ENCODE data around the gene CEP112. TPM values are rescaled to one million over a fixed set of nuclear protein-coding genes. Genes with fewer than 3 reads are reported as not detected.

The CEP112 gene
- polyA plus RNA-seq, 2 donors = 1.6 to 3.1 TPM

DNA sequence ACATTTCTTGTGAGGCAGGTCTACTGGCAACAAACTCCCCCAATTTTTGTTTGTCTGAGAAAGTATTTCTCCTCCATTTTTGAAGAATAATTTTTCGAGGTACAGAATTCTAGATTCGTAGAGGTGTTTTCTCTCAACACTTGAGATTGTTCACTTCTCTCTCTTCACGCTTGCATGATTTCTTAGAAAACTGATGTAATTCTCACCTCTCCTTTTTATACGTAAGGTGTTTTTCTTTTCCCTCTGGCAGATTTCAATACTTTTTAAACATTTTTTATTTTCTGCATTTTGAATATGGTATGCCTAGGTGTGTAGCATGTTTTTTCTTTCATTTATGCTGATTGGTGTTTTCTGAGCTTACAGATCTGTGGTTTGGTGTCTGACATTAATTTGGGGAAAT, 429.0 kb downstream of the CEP112 start:
- 89 to 93% methylated on average over 4 of the region's 4 CpGs for WGBS, 2 donors
- Histone ChIP-seq H3K4me1 (ENCODE audit: control insufficient read depth in 2 of 2, insufficient read depth in 2 of 2, low read length in 1 of 2) (no peaks in the 10 kb centered on the region), H3K36me3 (ENCODE audit: control insufficient read depth in 2 of 2, insufficient read depth in 2 of 2, low read length in 1 of 2) (no peaks in the 10 kb centered on the region), H3K27me3 (ENCODE audit: control insufficient read depth in 1 of 2, insufficient read depth in 2 of 2, low read length in 2 of 2) (no peaks in the 10 kb centered on the region), H3K4me3 (ENCODE audit: low read depth in 1 of 2, low read length in 2 of 2) (no peak overlapping the region), H3K9me3 (ENCODE audit: control insufficient read depth in 2 of 2, insufficient read depth in 1 of 2, low read depth in 1 of 2, low read length in 1 of 2) (no peaks in the 10 kb centered on the region), H3K27ac (ENCODE audit: low read depth in 2 of 2, low read length in 1 of 2) (no peak overlapping the region)

DNA sequence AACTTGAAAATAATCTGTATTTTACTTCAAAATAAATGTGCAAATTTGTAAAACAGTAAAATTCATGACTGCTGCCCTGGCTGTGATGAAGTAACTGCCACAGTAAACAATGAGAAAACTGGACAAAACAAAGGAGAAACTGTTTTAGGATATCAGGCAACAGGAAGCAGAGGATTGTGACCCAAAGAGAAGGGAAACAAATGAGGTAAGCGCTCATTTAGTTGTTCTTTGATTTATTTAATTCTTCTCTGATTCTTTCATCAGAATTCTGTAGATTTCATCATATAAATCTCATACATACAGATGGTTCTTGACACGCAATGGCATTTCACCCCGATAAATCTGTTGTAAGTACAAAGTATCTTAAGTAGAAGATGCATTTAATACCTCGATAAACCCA, 432.4 kb downstream of the CEP112 start:
- H3K27ac ChIP-seq (ENCODE audit: low read depth in 2 of 2, low read length in 1 of 2) = no peak overlapping the region
- WGBS, 2 donors = 93 to 97% methylated on average over 4 of the region's 4 CpGs
- no peaks in the 10 kb centered on the region for H3K4me1 ChIP-seq (ENCODE audit: control insufficient read depth in 2 of 2, insufficient read depth in 2 of 2, low read length in 1 of 2)
- no peaks in the 10 kb centered on the region for H3K36me3 ChIP-seq (ENCODE audit: control insufficient read depth in 2 of 2, insufficient read depth in 2 of 2, low read length in 1 of 2)
- no peaks in the 10 kb centered on the region for H3K9me3 ChIP-seq (ENCODE audit: control insufficient read depth in 2 of 2, insufficient read depth in 1 of 2, low read depth in 1 of 2, low read length in 1 of 2)
- no peak overlapping the region for H3K4me3 ChIP-seq (ENCODE audit: low read depth in 1 of 2, low read length in 2 of 2)
- no peaks in the 10 kb centered on the region for H3K27me3 ChIP-seq (ENCODE audit: control insufficient read depth in 1 of 2, insufficient read depth in 2 of 2, low read length in 2 of 2)

DNA sequence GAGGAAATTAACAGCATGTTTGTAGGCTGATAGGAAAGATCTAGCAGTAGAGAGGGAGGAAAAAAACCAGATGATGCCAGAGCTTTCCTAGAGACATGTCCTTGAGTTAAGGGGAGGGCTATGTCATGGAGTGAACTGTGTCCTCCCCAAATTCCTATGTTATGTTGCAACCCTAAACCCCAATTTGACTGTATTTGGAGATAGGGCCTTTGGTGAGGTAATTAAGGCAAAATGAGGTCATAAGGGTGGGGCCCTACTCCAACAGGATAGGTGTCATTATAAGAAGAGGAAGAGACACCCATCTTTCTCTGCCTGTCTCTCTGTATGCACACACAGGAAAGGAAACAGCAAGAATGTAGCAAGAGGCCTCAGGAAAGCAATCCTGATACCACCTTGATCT, 435.2 kb downstream of the CEP112 start:
- Histone ChIP-seq H3K36me3 (ENCODE audit: control insufficient read depth in 2 of 2, insufficient read depth in 2 of 2, low read length in 1 of 2) (no peaks in the 10 kb centered on the region), H3K27ac (ENCODE audit: low read depth in 2 of 2, low read length in 1 of 2) (no peak overlapping the region)

DNA sequence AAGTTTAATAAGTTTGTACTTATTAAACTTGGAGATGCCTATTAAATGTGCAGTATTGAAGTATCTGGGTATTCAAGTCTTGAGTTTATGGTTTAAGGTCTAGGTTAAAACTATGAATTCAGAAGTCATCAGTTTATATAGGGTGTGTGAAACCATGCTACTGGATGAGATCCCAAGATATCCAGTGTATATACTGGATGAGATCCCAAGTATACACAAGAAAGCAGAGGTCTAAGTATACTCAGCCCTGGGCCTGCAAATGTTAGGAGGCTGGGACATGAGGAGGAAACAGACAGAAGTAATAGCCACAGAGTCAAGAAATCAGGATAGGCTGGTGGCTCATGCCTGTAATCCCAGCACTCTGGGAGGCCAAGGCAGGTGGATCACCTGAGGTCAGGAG, 436.1 kb downstream of the CEP112 start:
- Histone ChIP-seq H3K4me1 (ENCODE audit: control insufficient read depth in 2 of 2, insufficient read depth in 2 of 2, low read length in 1 of 2) (no peaks in the 10 kb centered on the region), H3K27ac (ENCODE audit: low read depth in 2 of 2, low read length in 1 of 2) (no peak overlapping the region), H3K4me3 (ENCODE audit: low read depth in 1 of 2, low read length in 2 of 2) (no peak overlapping the region), H3K9me3 (ENCODE audit: control insufficient read depth in 2 of 2, insufficient read depth in 1 of 2, low read depth in 1 of 2, low read length in 1 of 2) (no peaks in the 10 kb centered on the region), H3K27me3 (ENCODE audit: control insufficient read depth in 1 of 2, insufficient read depth in 2 of 2, low read length in 2 of 2) (no peaks in the 10 kb centered on the region), H3K36me3 (ENCODE audit: control insufficient read depth in 2 of 2, insufficient read depth in 2 of 2, low read length in 1 of 2) (no peaks in the 10 kb centered on the region)

More for the DNA sequence above, 435.2 kb downstream of the CEP112 start:
- no peak overlapping the region for H3K4me3 ChIP-seq (ENCODE audit: low read depth in 1 of 2, low read length in 2 of 2)
- H3K27me3 ChIP-seq (ENCODE audit: control insufficient read depth in 1 of 2, insufficient read depth in 2 of 2, low read length in 2 of 2) = no peaks in the 10 kb centered on the region
- no peaks in the 10 kb centered on the region for H3K9me3 ChIP-seq (ENCODE audit: control insufficient read depth in 2 of 2, insufficient read depth in 1 of 2, low read depth in 1 of 2, low read length in 1 of 2)
- H3K4me1 ChIP-seq (ENCODE audit: control insufficient read depth in 2 of 2, insufficient read depth in 2 of 2, low read length in 1 of 2) = no peaks in the 10 kb centered on the region

DNA sequence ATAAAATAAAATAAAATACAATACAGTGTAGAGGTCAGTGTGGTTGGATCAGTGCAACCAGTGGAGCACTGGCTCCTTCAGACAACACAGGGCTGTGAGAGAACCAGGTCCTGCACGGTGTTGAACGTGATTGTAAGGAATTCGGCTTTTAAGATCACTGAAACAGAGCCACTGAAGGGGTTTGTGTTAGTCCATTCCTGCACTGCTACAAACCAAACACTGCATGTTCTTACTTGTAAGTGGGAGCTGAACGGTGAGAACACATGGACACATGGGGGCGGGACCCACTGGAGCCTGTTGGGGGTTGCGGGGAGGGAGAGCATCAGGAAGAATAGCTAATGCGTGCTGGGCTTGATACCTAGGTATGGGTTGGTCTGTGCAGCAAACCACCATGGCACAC, 437.3 kb downstream of the CEP112 start:
- H3K9me3 ChIP-seq (ENCODE audit: control insufficient read depth in 2 of 2, insufficient read depth in 1 of 2, low read depth in 1 of 2, low read length in 1 of 2) = no peaks in the 10 kb centered on the region
- no peak overlapping the region for H3K4me3 ChIP-seq (ENCODE audit: low read depth in 1 of 2, low read length in 2 of 2)
- no peaks in the 10 kb centered on the region for H3K4me1 ChIP-seq (ENCODE audit: control insufficient read depth in 2 of 2, insufficient read depth in 2 of 2, low read length in 1 of 2)
- no peak overlapping the region for H3K27ac ChIP-seq (ENCODE audit: low read depth in 2 of 2, low read length in 1 of 2)
- WGBS, 2 donors = 81 to 90% methylated on average over 7 of the region's 7 CpGs
- H3K27me3 ChIP-seq (ENCODE audit: control insufficient read depth in 1 of 2, insufficient read depth in 2 of 2, low read length in 2 of 2) = no peaks in the 10 kb centered on the region
- H3K36me3 ChIP-seq (ENCODE audit: control insufficient read depth in 2 of 2, insufficient read depth in 2 of 2, low read length in 1 of 2) = no peaks in the 10 kb centered on the region

DNA sequence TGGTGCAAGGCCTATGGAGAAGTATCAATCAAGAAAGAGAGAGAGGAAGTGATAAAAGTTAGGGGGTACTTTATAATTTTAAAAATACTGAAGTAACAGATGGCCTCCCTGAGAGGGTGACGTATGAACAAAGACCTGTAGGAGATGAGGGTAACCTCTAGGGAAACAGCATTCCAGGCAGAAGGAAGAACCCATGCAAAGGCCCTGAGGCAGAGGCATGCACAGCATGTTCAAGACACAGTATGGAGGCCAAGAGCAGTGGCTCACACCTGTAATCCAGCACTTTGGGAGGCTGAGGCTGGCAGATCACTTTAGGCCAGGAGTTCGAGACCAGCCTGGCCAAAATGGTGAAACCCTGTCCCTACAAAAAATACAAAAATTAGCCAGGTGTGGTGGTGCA, 437.9 kb downstream of the CEP112 start:
- WGBS, 2 donors = 93 to 95% methylated on average over 2 of the region's 2 CpGs
- Histone ChIP-seq H3K36me3 (ENCODE audit: control insufficient read depth in 2 of 2, insufficient read depth in 2 of 2, low read length in 1 of 2) (no peaks in the 10 kb centered on the region), H3K4me3 (ENCODE audit: low read depth in 1 of 2, low read length in 2 of 2) (no peak overlapping the region), H3K9me3 (ENCODE audit: control insufficient read depth in 2 of 2, insufficient read depth in 1 of 2, low read depth in 1 of 2, low read length in 1 of 2) (no peaks in the 10 kb centered on the region), H3K27me3 (ENCODE audit: control insufficient read depth in 1 of 2, insufficient read depth in 2 of 2, low read length in 2 of 2) (no peaks in the 10 kb centered on the region), H3K27ac (ENCODE audit: low read depth in 2 of 2, low read length in 1 of 2) (no peak overlapping the region), H3K4me1 (ENCODE audit: control insufficient read depth in 2 of 2, insufficient read depth in 2 of 2, low read length in 1 of 2) (no peaks in the 10 kb centered on the region)

DNA sequence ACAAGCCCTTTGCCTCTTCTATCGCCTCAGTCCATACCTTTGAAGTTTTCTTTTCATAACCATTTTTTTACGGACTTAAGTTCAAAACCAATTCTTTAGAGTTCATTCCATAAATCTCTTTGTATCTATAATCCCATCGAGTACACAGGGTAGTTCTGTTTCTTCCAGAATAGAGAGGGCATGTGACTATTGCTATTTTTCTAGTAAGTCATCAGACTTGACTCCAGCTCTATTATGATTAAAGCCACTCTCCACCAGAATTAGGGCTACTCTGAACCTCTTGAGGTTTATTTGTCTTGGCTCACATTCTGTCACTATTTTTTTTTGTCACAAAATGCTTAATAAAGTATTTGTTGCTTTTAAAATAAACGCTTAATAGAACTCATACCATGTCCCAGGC, 438.6 kb downstream of the CEP112 start:
- Histone ChIP-seq H3K9me3 (ENCODE audit: control insufficient read depth in 2 of 2, insufficient read depth in 1 of 2, low read depth in 1 of 2, low read length in 1 of 2) (no peaks in the 10 kb centered on the region), H3K36me3 (ENCODE audit: control insufficient read depth in 2 of 2, insufficient read depth in 2 of 2, low read length in 1 of 2) (no peaks in the 10 kb centered on the region), H3K4me3 (ENCODE audit: low read depth in 1 of 2, low read length in 2 of 2) (no peak overlapping the region), H3K27ac (ENCODE audit: low read depth in 2 of 2, low read length in 1 of 2) (no peak overlapping the region), H3K27me3 (ENCODE audit: control insufficient read depth in 1 of 2, insufficient read depth in 2 of 2, low read length in 2 of 2) (no peaks in the 10 kb centered on the region), H3K4me1 (ENCODE audit: control insufficient read depth in 2 of 2, insufficient read depth in 2 of 2, low read length in 1 of 2) (no peaks in the 10 kb centered on the region)
- 47 to 60% methylated on average over 4 of the region's 4 CpGs for WGBS, 2 donors

DNA sequence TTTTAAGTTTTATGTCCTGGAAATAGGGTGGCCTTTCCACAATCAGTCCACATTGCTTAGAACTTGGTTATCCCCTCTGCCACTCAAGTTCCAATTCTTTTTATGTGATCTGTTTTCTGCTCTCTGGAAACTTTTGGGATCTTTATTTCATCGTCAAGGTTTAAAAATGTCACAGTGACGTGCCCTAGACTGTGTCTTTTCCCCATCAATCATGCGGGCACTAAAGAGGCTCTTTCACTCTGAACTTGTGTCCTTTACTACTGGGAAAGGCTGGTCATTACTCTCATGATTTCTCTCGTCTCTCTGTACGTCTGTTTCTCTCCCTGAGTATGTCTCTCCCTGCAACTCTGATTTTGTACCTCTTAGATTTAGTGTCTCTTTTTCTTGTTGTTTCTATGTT, 440.7 kb downstream of the CEP112 start:
- WGBS, 2 donors = 53 to 61% methylated on average over 5 of the region's 5 CpGs
- H3K36me3 ChIP-seq (ENCODE audit: control insufficient read depth in 2 of 2, insufficient read depth in 2 of 2, low read length in 1 of 2) = no peaks in the 10 kb centered on the region
- H3K4me3 ChIP-seq (ENCODE audit: low read depth in 1 of 2, low read length in 2 of 2) = no peak overlapping the region
- no peaks in the 10 kb centered on the region for H3K27me3 ChIP-seq (ENCODE audit: control insufficient read depth in 1 of 2, insufficient read depth in 2 of 2, low read length in 2 of 2)
- H3K27ac ChIP-seq (ENCODE audit: low read depth in 2 of 2, low read length in 1 of 2) = no peak overlapping the region
- H3K9me3 ChIP-seq (ENCODE audit: control insufficient read depth in 2 of 2, insufficient read depth in 1 of 2, low read depth in 1 of 2, low read length in 1 of 2) = no peaks in the 10 kb centered on the region
- no peaks in the 10 kb centered on the region for H3K4me1 ChIP-seq (ENCODE audit: control insufficient read depth in 2 of 2, insufficient read depth in 2 of 2, low read length in 1 of 2)

DNA sequence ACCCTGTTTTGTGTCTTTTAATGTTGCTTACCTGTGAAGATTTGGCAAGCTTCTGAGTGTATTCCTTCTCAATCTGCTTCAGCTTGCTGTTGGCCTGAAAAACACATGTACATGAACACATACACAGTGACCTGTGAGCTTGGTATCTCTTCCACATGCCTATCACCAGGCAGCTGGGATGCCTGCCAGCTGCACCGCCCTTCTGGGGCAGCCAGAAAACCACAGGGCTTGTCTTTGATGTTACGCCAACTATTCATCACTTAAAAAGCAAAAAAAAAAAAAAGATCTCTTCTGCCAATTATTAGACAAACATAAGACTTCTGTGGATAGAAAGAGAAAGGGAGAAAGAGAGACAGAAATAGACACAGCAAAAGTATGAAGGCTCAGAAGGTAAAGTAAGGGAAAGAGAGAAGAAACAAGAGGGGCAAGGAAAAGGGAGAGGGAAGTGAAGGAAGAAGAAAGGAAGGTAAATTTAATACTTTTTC, 441.3 kb downstream of the CEP112 start:
- Histone ChIP-seq H3K4me3 (ENCODE audit: low read depth in 1 of 2, low read length in 2 of 2) (no peak overlapping the region), H3K36me3 (ENCODE audit: control insufficient read depth in 2 of 2, insufficient read depth in 2 of 2, low read length in 1 of 2) (no peaks in the 10 kb centered on the region), H3K27ac (ENCODE audit: low read depth in 2 of 2, low read length in 1 of 2) (peak overlapping the region in 1 of 2 donors; percentile 42), H3K27me3 (ENCODE audit: control insufficient read depth in 1 of 2, insufficient read depth in 2 of 2, low read length in 2 of 2) (no peaks in the 10 kb centered on the region), H3K4me1 (ENCODE audit: control insufficient read depth in 2 of 2, insufficient read depth in 2 of 2, low read length in 1 of 2) (no peaks in the 10 kb centered on the region), H3K9me3 (ENCODE audit: control insufficient read depth in 2 of 2, insufficient read depth in 1 of 2, low read depth in 1 of 2, low read length in 1 of 2) (no peaks in the 10 kb centered on the region)
- 5 to 6% methylated on average over 2 of the region's 2 CpGs for whole genome bisulfite sequencing, 2 donors

DNA sequence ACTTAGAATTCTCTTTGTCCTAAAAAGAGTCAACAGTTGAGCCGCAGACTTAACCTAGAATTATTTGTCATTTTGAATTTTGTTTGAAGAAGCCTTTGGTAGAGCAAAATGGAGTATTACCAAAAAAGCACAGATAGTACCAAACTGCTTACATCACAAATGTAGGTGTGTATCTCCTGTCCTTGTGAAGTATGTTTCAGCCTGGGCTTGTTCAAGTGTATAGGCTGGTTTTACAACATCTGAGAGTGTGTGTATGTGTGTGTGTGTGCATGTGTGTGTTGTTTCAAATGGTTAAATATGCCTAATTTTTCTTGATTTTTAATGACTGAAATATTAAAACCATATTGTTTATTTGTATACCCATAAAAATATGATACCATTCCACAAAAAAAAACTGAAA, 441.8 kb downstream of the CEP112 start:
- WGBS, 2 donors = 56 to 75% methylated on average over 1 of the region's 1 CpG
- H3K27ac ChIP-seq (ENCODE audit: low read depth in 2 of 2, low read length in 1 of 2) = no peak overlapping the region

More for the DNA sequence above, 441.8 kb downstream of the CEP112 start:
- Histone ChIP-seq H3K27me3 (ENCODE audit: control insufficient read depth in 1 of 2, insufficient read depth in 2 of 2, low read length in 2 of 2) (no peaks in the 10 kb centered on the region), H3K4me3 (ENCODE audit: low read depth in 1 of 2, low read length in 2 of 2) (no peak overlapping the region), H3K4me1 (ENCODE audit: control insufficient read depth in 2 of 2, insufficient read depth in 2 of 2, low read length in 1 of 2) (no peaks in the 10 kb centered on the region), H3K36me3 (ENCODE audit: control insufficient read depth in 2 of 2, insufficient read depth in 2 of 2, low read length in 1 of 2) (no peaks in the 10 kb centered on the region), H3K9me3 (ENCODE audit: control insufficient read depth in 2 of 2, insufficient read depth in 1 of 2, low read depth in 1 of 2, low read length in 1 of 2) (no peaks in the 10 kb centered on the region)
